A549 (cell line): ENCODE results near the gene ZMYND8.

Source experiments
- JUN ChIP-seq, 2 experiments: fragments of >200 bp; sonication (Bioruptor Twin); formaldehyde crosslinking; IDR thresholded peaks; 2 replicates in 1 of 2; 3 replicates in 1 of 2; pipeline ENCODE4 v1.6.1; 2016 to 2017
- KDM5A ChIP-seq: fragments of 200-600 bp; sonication (generic); IDR thresholded peaks from 2 replicates; pipeline ENCODE4 v1.6.1; 2016; ENCODE audit warnings: antibody characterized with exemption, mild to moderate bottlenecking
- POLR2A ChIP-seq: IDR thresholded peaks from 2 replicates; pipeline ENCODE4 v1.6.1; 2012; ENCODE audit warnings: mild to moderate bottlenecking, low read length
- RFX5 ChIP-seq: fragments of 450-650 bp; IDR thresholded peaks from 2 replicates; pipeline ENCODE4 v1.7.1; 2014; ENCODE audit warnings: antibody characterized with exemption, mild to moderate bottlenecking, moderate library complexity
- TF ChIP-seq, protein P1 (sequence below): fragments of >200 bp; sonication (Bioruptor Twin); formaldehyde crosslinking; IDR thresholded peaks from 3 replicates; pipeline ENCODE4 v1.5.1; 2016
- TF ChIP-seq, protein P2 (sequence below): fragments of 150-350 bp; IDR thresholded peaks from 2 replicates; pipeline ENCODE4 v1.6.1; 2014; ENCODE audit warnings: low read depth, mild to moderate bottlenecking, low read length

DNA sequence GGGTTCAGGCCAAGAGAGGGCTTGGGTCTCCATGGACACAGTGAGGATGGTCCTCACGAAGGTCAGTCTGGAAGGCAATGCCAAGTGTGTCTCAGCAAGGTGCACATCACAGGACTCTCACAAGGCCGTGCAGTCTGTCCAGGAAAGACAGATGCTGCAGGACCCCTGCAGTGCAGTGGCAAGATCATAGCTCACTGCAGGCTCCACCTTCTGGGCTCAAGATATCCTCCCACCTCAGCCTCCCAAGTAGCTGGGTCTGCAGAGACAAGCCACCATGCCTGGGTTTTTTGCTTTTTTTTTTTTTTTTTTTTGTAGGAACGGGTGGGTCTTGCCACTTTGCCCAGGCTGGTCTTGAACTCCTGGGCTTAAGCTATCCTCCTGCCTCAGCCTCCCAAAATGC, 26.4 kb downstream of the ZMYND8 start:
- TF ChIP-seq, protein P1, sequence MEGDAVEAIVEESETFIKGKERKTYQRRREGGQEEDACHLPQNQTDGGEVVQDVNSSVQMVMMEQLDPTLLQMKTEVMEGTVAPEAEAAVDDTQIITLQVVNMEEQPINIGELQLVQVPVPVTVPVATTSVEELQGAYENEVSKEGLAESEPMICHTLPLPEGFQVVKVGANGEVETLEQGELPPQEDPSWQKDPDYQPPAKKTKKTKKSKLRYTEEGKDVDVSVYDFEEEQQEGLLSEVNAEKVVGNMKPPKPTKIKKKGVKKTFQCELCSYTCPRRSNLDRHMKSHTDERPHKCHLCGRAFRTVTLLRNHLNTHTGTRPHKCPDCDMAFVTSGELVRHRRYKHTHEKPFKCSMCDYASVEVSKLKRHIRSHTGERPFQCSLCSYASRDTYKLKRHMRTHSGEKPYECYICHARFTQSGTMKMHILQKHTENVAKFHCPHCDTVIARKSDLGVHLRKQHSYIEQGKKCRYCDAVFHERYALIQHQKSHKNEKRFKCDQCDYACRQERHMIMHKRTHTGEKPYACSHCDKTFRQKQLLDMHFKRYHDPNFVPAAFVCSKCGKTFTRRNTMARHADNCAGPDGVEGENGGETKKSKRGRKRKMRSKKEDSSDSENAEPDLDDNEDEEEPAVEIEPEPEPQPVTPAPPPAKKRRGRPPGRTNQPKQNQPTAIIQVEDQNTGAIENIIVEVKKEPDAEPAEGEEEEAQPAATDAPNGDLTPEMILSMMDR: no peak
- TF ChIP-seq RFX5 (no peak), JUN (IDR thresholded peaks at IDR 0.05) (no peak), KDM5A (no peak), POLR2A (no peak)
- TF ChIP-seq, protein P2, sequence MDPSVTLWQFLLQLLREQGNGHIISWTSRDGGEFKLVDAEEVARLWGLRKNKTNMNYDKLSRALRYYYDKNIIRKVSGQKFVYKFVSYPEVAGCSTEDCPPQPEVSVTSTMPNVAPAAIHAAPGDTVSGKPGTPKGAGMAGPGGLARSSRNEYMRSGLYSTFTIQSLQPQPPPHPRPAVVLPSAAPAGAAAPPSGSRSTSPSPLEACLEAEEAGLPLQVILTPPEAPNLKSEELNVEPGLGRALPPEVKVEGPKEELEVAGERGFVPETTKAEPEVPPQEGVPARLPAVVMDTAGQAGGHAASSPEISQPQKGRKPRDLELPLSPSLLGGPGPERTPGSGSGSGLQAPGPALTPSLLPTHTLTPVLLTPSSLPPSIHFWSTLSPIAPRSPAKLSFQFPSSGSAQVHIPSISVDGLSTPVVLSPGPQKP: no peak
